Stimulated activated effector memory CD8-positive, alpha-beta T cell treated with anti-CD3 and anti-CD28 coated beads, Interleukin-12 subunit alpha, Interleukin-12 subunit beta, amount 100 ng/mL, for 72 hours (primary cell): ENCODE results near the gene SLC20A1.

Experiments used
- ATAC-seq: fragments of 150-1000 bp; cut with Tn5 transposase; 2 replicates; pipeline ENCODE4 v1.10.0; 2021
- DNase-seq, 2 donors: peaks; one replicate each; pipeline ENCODE4 v3.0.0; 2021 to 2022; ENCODE audit warnings: low spot score in 2 of 2
- H3K27ac Mint-ChIP-seq: one replicate; pipeline ENCODE4 v1.8.0; 2022; ENCODE audit warnings: mild to moderate bottlenecking, mixed read lengths
- H3K36me3 Mint-ChIP-seq: one replicate; pipeline ENCODE4 v1.8.0; 2022; ENCODE audit warnings: mild to moderate bottlenecking, mixed read lengths
- H3K4me1 Mint-ChIP-seq: one replicate; pipeline ENCODE4 v1.8.0; 2022; ENCODE audit warnings: mixed read lengths
- H3K4me3 Mint-ChIP-seq: one replicate; pipeline ENCODE4 v1.8.0; 2022; ENCODE audit warnings: mild to moderate bottlenecking, mixed read lengths
- H3K9me3 Mint-ChIP-seq: one replicate; pipeline ENCODE4 v1.8.0; 2022; ENCODE audit warnings: mixed read lengths

The SLC20A1 gene

DNA sequence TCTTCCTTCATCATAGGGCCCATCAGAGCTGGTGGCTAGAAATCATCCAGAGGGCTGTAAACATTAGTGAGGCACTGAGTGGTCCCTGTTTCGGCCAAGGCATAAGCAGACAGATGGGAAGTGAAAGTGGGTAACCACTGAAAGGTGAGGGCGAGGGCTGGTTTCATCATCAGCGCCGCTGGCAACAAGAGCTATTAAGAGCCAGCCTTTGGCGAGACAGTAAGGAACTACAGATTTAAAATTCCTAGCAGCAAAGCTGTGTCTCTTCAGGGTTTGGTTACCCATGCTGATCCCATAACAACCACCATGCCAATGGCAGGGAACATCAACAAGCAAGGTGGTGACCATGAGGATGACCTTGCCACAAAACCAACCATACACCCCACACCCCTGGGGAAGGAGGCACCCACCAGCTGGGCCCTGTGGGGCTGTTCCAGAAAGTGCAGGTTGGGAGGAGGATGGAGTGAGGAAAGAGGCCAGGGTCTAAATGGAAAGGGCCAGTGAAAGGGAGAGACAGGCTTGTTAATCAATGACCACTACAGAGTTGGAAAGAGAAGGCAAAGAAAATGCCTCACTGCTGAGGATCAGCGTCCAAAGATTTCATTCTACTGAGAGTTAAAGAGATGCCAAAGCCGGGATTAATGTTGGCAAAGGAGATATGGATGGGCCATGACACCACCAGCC lies 9.0 kb upstream of the SLC20A1 start:
- no peak overlapping the region for H3K27ac Mint-ChIP-seq
- peaks cover 5% of the 10 kb centered on the region for H3K36me3 Mint-ChIP-seq
- no peaks in the 10 kb centered on the region for H3K9me3 Mint-ChIP-seq
- DNase-seq, result no peak
- peak overlapping the region; percentile 49 for H3K4me3 Mint-ChIP-seq
- peak; percentile 89 for ATAC-seq
- peaks cover 74% of the 10 kb centered on the region for H3K4me1 Mint-ChIP-seq

DNA sequence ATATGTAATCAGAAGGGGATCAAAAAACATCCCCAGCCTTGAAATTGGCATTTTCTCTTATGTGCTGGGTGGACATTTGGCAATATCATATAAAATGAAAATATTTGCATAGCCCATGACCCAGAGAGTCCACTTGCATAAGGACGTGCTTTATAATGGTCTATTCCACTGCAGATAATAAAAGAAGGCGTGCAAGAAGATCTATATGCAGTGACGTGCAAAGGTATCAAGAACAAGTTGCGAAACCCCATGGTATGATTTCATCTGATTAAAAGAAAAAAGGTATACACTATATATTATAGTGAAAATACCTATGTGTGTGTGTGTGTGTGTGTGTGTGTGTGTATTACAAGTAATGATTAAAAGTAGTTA lies 8.5 kb upstream of the SLC20A1 start:
- Mint-ChIP-seq H3K27ac (no peak overlapping the region), H3K4me1 (peaks cover 70% of the 10 kb centered on the region), H3K4me3 (no peak overlapping the region), H3K9me3 (no peaks in the 10 kb centered on the region), H3K36me3 (peaks cover 5% of the 10 kb centered on the region)
- DNase-seq (no peak), ATAC-seq (no peak)

DNA sequence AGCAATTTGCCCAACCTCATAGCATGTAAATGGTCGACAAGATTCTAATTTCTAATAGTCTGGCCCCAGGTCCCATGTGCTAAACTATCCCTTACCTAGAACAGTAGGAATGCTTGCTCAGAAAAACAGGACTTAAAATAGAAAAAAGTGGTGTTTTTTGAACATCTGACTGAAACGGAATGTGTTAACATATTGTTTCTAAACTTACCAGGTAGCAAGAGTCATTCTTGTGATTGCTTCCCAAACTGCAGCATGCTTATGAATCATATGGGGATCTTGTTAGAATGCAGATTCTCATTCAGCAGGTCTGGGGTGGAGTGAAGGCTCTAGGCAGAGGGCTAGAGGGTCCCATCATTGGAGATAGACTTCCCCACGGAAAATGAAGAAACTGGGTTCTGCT lies 5.8 kb upstream of the SLC20A1 start:
- ATAC-seq, result no peak
- no peak for DNase-seq
- Mint-ChIP-seq H3K4me1 (peaks cover 64% of the 10 kb centered on the region), H3K27ac (no peak overlapping the region), H3K9me3 (no peaks in the 10 kb centered on the region), H3K4me3 (peak overlapping the region; percentile 13), H3K36me3 (peaks cover 8% of the 10 kb centered on the region)

DNA sequence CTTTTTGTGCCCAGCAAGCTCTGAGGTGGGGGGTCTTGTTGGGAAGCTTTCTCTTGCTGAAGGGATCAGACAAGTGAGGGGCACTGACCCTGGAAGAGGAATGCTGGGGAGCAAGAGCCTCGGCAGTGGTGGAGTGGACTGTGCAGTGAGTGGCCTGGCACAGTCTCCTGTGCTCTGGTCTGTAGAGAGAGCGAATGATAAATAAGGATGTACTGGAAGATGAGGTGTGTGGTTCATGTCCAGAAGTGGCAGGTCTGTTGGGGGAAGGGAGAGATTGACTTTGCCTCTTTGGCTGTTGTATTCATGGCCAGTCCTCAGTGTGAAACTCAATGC lies 5.3 kb upstream of the SLC20A1 start:
- Mint-ChIP-seq H3K27ac (no peak overlapping the region), H3K4me1 (peaks cover 61% of the 10 kb centered on the region), H3K4me3 (peak overlapping the region; percentile 13), H3K36me3 (peaks cover 13% of the 10 kb centered on the region), H3K9me3 (no peaks in the 10 kb centered on the region)
- DNase-seq (no peak), ATAC-seq (no peak)

DNA sequence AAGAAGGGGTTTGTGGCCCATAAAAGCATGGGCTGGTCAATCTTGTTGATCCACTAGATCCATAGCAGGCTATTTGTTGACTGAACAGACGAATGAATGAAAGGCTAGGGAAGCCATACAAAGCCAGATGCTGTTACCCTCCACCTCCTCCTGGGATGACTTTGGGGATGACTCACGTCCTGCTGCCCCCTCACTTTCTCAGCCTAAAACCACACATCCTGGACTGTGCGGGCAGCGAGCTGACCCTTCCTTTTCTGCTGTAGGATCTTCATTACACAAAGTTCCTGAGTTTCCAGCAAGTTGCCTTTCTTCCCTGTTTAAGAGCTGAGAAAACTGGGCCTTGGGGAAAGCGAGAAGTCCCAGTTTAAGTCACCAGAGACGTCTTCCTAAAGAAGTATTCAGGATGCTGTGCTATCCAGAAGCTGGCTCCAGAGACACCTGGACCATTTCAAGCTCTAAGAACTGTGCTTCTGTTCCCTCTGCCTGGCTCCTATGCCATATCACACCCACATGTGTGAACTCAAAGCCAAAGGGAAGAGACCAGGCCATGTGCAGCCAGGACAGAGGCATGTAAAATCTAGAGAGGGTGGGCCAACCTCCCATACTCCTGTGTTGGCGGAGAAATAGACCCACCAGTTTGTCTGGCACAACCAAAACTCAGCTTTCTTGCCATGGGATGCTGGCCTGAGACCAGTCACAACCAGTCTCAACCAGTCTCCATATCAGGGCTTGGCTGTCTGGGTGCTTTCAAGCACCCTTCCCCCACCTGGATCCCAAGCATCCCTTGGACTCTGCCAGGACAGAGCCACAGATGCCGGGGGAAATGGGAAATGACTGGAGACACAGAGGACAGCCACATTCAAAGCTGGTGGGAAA lies 4.7 kb upstream of the SLC20A1 start:
- no peak overlapping the region for H3K27ac Mint-ChIP-seq
- H3K4me1 Mint-ChIP-seq, result peaks cover 55% of the 10 kb centered on the region

DNA sequence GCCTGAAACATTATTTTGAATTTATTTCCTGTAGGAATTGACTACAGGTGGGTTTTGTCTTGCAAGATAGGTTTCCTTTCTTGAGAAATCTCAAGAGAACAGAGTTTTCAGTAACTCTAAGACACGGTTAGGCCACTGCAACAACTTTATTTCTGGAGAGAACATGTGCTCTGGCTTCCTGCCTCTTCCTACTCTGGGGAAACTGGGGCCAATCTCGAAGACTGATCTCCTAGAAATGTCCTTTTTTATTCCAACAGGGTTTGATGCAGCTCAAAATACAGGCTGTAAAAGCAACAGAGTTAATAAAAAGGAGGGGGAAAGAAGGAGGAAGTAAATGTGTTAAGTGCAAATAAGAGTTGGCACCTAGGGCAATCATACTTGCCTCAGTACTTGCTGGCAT lies 4.0 kb upstream of the SLC20A1 start:
- DNase-seq (no peak), ATAC-seq (no peak)
- Mint-ChIP-seq H3K9me3 (no peaks in the 10 kb centered on the region), H3K27ac (no peak overlapping the region), H3K4me3 (no peak overlapping the region), H3K4me1 (peaks cover 49% of the 10 kb centered on the region), H3K36me3 (peaks cover 19% of the 10 kb centered on the region)

More for the DNA sequence above, 4.7 kb upstream of the SLC20A1 start:
- Mint-ChIP-seq H3K36me3 (peaks cover 15% of the 10 kb centered on the region), H3K4me3 (peak overlapping the region; percentile 13), H3K9me3 (no peaks in the 10 kb centered on the region)
- DNase-seq (no peak), ATAC-seq (no peak)

DNA sequence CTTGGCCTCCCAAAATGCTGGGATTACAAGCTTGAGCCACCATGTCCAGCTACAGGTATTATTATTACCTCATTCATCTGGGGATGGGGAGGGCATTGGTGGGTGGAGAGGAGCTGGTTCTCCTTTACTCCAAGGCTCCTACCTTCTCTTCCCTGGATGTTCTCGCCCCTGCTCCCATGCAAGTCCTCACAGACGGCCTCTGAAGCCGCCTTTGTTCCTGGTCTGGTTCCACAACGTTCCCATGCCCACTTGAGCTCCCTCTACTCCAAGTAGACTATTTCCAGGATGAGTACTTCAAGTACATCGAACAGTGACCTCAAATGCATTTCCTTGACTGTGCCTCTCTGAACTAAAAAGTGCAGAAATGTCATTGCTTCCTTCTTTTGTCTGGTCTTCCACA lies 3.2 kb upstream of the SLC20A1 start:
- Mint-ChIP-seq H3K4me1 (peaks cover 43% of the 10 kb centered on the region), H3K36me3 (peaks cover 28% of the 10 kb centered on the region), H3K9me3 (no peaks in the 10 kb centered on the region), H3K27ac (no peak overlapping the region), H3K4me3 (no peak overlapping the region)
- DNase-seq, result no peak
- no peak for ATAC-seq

DNA sequence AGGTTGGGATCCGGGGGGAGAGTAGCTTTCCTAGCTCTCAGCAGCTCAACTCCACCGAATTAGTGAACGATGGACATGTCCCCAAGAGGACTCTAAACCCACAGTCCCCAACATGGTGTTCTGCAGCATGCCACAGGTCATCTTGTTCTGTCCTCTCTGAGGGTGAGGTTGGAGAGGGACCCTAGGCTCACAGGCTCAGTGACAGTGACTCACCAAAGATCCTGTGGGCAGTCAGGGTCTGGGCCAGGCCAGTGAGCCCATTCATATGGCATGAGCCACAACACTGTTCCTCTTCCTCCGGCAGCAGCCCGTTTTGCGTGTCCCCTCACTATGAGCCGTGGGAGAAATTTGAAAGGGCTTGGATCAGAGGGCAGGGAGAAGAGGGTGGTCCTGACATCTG lies 2.8 kb upstream of the SLC20A1 start:
- Mint-ChIP-seq H3K36me3 (peaks cover 32% of the 10 kb centered on the region), H3K4me1 (peaks cover 47% of the 10 kb centered on the region), H3K4me3 (no peak overlapping the region), H3K27ac (no peak overlapping the region), H3K9me3 (no peaks in the 10 kb centered on the region)
- ATAC-seq (no peak), DNase-seq (no peak)

DNA sequence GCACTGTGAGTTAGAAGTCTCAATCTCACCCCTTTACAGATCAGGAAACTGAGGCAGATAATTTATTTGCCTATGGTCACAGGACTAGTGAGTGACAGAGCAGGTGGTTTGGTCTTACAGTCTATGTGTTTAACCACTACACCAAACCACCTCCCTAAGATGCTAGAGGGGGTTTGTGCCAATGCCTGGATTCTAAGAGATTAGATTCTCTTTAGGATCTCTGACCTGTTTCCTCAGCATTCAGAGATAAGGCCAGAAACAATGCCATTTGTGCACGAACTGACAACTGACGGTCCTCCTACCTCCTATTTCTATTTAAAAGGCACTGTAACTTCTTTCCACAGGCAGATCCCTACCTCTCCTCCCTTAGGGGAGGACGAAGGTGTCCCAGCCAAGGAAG lies 2.3 kb upstream of the SLC20A1 start:
- H3K27ac Mint-ChIP-seq, result no peak overlapping the region
- H3K9me3 Mint-ChIP-seq, result no peaks in the 10 kb centered on the region
- no peak overlapping the region for H3K4me3 Mint-ChIP-seq
- no peak for DNase-seq
- H3K36me3 Mint-ChIP-seq, result peaks cover 37% of the 10 kb centered on the region
- ATAC-seq, result no peak
- peaks cover 53% of the 10 kb centered on the region for H3K4me1 Mint-ChIP-seq

DNA sequence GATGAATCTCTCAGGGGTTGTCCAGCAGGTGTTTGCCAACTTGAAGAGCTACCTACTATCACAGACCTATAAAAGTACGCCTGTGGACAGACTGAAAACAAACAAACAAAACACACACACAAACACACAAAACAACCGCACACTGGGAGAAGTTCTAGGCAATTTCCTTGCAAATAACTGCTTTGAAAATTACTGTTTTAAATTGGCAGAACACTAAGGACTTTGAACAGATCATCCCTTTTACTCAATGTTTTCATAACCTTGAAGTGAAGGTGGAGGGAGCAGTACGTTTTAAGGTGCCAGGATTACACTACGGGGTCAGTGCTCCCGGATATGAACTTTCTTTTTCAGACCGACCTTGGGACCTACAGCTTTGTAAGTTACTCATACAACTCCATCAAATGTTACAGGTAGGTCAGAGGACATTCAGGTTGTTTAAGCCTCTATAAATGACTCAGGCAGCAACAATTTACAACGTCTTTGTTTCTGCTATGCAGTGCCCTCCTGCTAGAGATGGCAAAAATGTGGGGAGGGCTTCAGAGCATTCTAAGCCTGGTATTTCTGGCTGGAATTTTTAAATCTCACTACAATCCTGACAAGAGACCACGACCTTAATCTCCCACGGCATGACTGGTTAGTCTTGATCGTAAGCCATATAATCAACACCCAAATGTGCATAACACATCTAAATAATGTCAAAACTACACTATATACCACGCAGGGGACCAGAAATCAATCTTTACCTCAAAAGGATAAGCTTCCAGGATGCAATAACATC lies 1.4 kb upstream of the SLC20A1 start:
- Mint-ChIP-seq H3K4me3 (peak overlapping the region; percentile 80), H3K9me3 (no peaks in the 10 kb centered on the region), H3K36me3 (peaks cover 46% of the 10 kb centered on the region), H3K4me1 (peaks cover 61% of the 10 kb centered on the region), H3K27ac (peak overlapping the region; percentile 86)
- no peak for ATAC-seq
- no peak for DNase-seq

DNA sequence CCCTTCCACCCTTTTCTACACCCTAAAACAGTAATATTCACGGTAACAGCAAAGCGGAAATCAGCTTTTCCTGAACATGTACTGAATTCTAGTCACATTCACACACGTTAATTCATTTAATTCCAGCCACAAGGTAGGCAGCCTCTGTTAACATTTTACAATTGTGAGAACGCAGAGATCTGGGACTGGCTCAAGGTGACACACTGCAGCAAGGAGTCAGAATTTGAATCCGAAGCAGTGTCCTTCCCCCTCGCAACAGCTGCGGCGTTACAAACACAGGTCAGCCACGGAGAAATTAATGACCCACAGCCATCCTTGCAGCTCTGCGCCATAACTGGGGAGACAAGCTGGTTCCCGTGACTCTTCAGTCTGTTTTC lies 818 bp upstream of the SLC20A1 start:
- Mint-ChIP-seq H3K36me3 (peaks cover 51% of the 10 kb centered on the region), H3K4me1 (peaks cover 66% of the 10 kb centered on the region), H3K27ac (peak overlapping the region; percentile 86), H3K9me3 (no peaks in the 10 kb centered on the region), H3K4me3 (peak overlapping the region; percentile 80)
- ATAC-seq, result no peak
- DNase-seq, result no peak

DNA sequence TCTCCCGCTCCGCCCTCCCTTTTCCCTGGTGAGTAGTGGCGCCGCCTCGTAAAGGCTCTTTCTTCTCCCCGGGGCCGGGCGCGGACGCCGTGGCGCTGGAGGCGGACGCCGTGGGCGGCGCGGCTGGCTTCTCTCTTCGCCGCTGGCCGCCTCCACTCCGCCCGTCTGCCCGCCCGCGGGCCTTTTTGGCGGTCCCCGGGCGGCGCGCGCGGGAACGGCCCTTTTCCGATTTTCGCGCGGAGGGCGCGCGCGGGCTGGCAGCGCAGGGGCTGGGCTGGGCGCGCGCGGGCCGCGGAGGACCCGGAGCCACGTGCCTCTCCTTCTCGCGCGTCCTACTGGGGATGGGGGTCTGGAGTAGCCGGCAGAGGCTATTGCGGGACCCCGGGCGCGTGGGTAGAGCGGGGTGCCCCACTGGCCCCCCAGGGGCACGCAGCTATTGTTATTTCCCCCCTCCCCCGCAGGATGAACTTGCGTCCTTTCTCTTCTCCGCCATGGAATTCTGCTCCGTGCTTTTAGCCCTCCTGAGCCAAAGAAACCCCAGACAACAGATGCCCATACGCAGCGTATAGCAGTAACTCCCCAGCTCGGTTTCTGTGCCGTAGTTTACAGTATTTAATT lies 472 bp downstream of the SLC20A1 start:
- DNase-seq (peak in 1 of 2 donors; percentile 60), ATAC-seq (peak; percentile 47)
- Mint-ChIP-seq H3K4me1 (peaks cover 62% of the 10 kb centered on the region), H3K9me3 (no peaks in the 10 kb centered on the region), H3K36me3 (peaks cover 64% of the 10 kb centered on the region), H3K27ac (peak overlapping the region; percentile 86), H3K4me3 (peak overlapping the region; percentile 80)

DNA sequence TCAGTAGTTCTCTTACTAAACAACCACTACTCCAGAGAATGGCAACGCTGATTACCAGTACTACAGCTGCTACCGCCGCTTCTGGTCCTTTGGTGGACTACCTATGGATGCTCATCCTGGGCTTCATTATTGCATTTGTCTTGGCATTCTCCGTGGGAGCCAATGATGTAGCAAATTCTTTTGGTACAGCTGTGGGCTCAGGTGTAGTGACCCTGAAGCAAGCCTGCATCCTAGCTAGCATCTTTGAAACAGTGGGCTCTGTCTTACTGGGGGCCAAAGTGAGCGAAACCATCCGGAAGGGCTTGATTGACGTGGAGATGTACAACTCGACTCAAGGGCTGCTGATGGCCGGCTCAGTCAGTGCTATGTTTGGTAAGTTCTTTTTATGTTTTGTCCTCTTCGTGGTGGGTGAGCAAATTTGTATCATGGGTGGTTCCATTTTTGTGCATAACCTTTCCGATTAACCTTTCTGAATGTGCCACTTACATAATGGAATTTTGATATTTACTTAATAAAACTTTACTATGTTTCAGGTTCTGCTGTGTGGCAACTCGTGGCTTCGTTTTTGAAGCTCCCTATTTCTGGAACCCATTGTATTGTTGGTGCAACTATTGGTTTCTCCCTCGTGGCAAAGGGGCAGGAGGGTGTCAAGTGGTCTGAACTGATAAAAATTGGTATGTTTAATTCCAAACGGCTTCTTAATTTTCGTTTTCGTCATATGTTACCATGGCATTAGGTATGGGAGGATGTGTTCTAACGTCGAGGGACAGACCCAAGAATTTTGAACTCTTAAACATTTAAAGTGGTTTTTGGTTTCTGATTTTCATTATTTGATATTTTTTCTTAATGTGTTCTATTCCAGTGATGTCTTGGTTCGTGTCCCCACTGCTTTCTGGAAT lies 1.3 kb downstream of the SLC20A1 start:
- H3K9me3 Mint-ChIP-seq, result no peaks in the 10 kb centered on the region
- ATAC-seq (no peak), DNase-seq (no peak)
- peak overlapping the region; percentile 86 for H3K27ac Mint-ChIP-seq
- H3K4me1 Mint-ChIP-seq, result peaks cover 64% of the 10 kb centered on the region
- peak overlapping the region; percentile 80 for H3K4me3 Mint-ChIP-seq
- H3K36me3 Mint-ChIP-seq, result peaks cover 73% of the 10 kb centered on the region

DNA sequence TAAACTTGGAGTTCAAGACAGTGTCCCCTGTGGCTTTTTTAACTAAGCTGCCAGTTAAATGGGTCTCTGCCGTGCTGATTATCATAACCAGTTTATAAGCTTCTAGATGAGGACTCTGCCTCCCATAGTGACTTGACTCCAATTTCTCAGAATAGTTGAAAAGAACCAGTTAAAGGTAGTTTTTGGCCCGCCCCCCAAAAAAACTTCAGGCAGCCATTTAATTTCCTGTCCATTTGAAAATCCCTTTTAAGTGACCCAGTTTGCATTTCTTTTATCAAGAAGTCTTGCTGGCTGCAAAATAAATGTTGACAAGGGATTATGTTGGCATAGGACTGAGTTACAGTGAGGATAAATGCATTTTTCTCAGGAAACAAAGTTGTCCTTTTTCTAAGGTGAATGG lies 2.3 kb downstream of the SLC20A1 start:
- DNase-seq (no peak), ATAC-seq (no peak)
- Mint-ChIP-seq H3K4me3 (peak overlapping the region; percentile 80), H3K36me3 (peaks cover 83% of the 10 kb centered on the region), H3K9me3 (no peaks in the 10 kb centered on the region), H3K4me1 (peaks cover 63% of the 10 kb centered on the region), H3K27ac (peak overlapping the region; percentile 86)
